ENCODE data around the gene PLPP7. TPM values are rescaled to one million over a fixed set of nuclear protein-coding genes. Genes with fewer than 3 reads are reported as not detected.
"Not testable (repeated sequence)": the region's sequence is repeated elsewhere in the genome, so short reads cannot be mapped to it uniquely, and the experiment has no call there.

Gene PLPP7
- total RNA-seq, 2 experiments from 2014 or later, result 0.14 to 0.30 TPM

DNA sequence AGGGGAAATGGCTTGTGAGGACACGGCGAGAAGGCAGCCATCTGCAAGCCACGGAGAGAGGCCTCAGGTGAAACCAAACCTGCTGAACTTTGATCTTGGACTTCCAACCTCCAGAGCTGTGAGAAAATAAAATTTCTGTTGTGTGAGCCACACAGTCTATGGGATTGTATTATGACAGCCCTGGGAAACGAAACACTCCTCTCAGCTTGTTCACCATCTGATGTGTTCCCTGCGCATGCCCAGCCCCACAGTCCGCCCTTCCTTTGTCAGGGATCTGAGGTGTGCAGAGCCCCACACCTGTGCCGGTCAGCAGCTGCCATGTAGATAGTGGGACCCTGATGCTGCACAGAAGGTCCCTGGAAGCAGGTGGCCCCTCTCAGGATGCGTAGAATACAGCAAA, 34.1 kb downstream of the PLPP7 start:
- POLR2A ChIA-PET, result no interaction called here
- DNase-seq (no peak), ATAC-seq (no peak)
- no peaks in the 10 kb centered on the region for H3K4me1 Mint-ChIP-seq
- no peak overlapping the region for H3K4me3 Mint-ChIP-seq
- H3K9me3 Mint-ChIP-seq (ENCODE audit: low read depth), result no peaks in the 10 kb centered on the region
- no peaks in the 10 kb centered on the region for H3K27me3 Mint-ChIP-seq
- intact Hi-C loops (cut with DNase I, micrococcal nuclease), result no loop called here
- no peaks in the 10 kb centered on the region for H3K36me3 Mint-ChIP-seq (ENCODE audit: low read depth)
- H3K27ac Mint-ChIP-seq, result no peak overlapping the region
- CTCF ChIA-PET, result interaction anchor here (0.6 to 1.8 kb wide), 3 partner anchors 8 to 66 kb away, joined by 3 to 10 read pairs (median 3); no protein-coding TSS in a partner anchor

DNA sequence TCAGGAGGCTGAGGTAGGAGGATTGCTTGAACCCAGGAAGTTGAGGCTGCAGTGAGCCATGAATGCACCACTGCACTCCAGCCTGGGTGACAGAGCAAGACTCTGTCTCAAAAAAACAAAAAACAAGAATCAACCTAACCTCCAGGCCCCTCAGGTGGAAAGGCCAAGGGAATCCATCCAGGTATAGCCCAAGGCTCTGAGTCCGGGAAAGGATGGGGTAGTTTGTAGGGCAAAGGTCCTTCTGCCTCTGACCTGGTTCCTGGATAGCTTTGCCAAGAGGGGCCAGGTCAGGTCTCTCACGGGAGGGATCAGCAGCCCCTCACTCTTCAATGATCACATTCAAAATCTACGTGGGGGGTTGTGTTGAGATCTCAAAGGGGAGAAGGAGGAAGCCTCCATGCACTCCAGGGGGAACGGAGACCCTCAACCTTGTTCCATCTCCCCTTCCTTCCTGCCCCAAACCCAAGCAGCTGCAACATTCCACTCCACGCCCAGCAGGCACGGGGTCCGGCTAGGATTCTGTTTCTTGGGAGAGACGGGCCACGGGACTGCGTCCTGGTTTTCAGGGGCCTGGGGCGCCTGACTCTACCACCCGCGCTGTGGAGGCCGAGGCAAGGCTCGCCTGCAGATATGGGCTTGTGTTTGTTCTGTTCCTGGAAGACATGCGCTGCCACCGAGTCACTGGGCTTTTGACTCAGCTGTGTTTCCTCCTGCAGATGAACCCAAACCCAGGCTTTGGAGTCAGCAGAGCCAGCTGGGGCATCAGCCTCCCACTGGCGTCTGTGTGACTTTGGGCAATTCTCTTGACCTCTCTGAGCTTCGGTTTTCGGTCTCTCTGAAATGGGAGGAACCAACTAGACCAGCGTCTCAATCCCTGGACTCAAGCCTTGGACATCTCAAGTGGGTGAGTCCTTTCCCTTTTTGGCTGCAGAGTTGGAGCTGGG, 35.5 kb downstream of the PLPP7 start:
- Mint-ChIP-seq H3K27ac (no peak overlapping the region), H3K36me3 (ENCODE audit: low read depth) (no peaks in the 10 kb centered on the region), H3K27me3 (no peaks in the 10 kb centered on the region), H3K9me3 (ENCODE audit: low read depth) (no peaks in the 10 kb centered on the region), H3K4me3 (no peak overlapping the region), H3K4me1 (no peaks in the 10 kb centered on the region)
- ATAC-seq (no peak), DNase-seq (no peak)
- intact Hi-C loops (cut with DNase I, micrococcal nuclease), result no loop called here
- CTCF ChIA-PET, result interaction anchor here (0.7 to 1.5 kb wide), 3 partner anchors 10 to 87 kb away, joined by 3 read pairs; no protein-coding TSS in a partner anchor
- POLR2A ChIA-PET, result no interaction called here

DNA sequence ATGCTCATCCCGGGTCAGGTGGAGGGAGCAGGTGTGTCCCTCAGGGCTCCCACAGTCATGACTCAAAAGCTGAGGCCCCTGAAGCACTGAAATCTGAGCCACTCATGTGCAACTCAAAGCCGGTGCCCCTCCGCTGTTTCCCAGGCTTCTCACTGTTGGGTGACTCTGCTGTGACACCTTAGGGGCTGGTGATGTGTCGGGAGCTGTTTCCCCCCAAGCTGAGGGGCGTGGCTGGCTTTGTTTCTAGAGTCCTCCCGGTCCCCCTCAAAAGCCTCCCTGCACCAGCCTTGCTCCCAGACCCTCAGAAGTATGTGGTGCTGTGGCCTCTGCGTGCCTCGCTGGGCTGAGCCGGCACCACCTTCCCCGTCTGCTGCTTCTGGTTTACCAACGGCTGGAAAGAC, 39.7 kb downstream of the PLPP7 start:
- POLR2A ChIA-PET, result no interaction called here
- CTCF ChIA-PET, result interaction anchor here (1.3 to 1.6 kb wide), 2 partner anchors 21 to 148 kb away, joined by 3 to 7 read pairs; no protein-coding TSS in a partner anchor
- intact Hi-C loops (cut with DNase I, micrococcal nuclease), result no loop called here
- ATAC-seq (no peak), DNase-seq (no peak)
- Mint-ChIP-seq H3K4me3 (no peak overlapping the region), H3K36me3 (ENCODE audit: low read depth) (no peaks in the 10 kb centered on the region), H3K27ac (no peak overlapping the region), H3K27me3 (no peaks in the 10 kb centered on the region), H3K4me1 (no peaks in the 10 kb centered on the region), H3K9me3 (ENCODE audit: low read depth) (no peaks in the 10 kb centered on the region)

DNA sequence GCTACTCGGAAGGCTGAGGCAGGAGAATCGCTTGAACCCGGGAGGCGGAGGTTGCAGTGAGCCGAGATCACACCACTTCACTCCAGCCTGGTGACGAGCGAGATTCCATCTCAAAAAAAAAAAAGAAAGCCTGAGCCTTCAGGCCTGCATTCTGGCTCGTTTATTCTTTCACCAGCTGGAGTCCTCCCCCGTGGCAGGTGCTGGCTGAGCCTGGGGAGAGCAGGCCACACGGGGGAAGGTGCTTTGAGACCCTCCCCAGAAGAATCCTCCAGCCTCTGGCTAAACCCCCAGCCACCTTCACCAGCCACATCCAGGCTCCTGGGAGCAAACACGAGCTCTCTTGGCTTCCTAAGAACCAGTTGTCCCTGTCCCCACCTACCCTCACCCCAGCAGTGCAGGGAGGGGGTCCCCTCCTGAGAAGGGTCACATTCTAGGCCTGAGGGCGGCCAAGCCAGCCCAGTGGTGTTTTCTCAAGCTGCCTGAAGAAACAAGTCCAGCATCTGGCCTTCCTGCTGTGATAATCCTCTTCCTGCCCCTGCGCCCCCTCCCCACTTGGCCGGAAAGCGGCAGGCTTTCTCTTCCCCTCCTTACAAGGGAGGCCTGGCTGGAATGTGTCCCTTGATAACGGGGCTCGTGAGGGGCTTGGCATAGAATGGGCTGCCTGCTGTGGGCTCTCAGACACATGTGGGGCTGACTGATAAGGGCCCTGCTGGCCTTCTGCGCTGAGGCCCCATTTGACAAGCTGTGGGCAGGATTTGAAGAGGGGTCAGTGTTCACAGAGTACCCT, 41.5 kb downstream of the PLPP7 start:
- no peaks in the 10 kb centered on the region for H3K27me3 Mint-ChIP-seq
- no peaks in the 10 kb centered on the region for H3K4me1 Mint-ChIP-seq
- ATAC-seq (no peak), DNase-seq (no peak)
- CTCF ChIA-PET, result no interaction called here
- no peak overlapping the region for H3K27ac Mint-ChIP-seq
- no peak overlapping the region for H3K4me3 Mint-ChIP-seq
- no peaks in the 10 kb centered on the region for H3K9me3 Mint-ChIP-seq (ENCODE audit: low read depth)
- POLR2A ChIA-PET, result no interaction called here
- H3K36me3 Mint-ChIP-seq (ENCODE audit: low read depth), result no peaks in the 10 kb centered on the region
- intact Hi-C loops (cut with DNase I, micrococcal nuclease), result loop anchor here in 1 of 2 experiments (10.0 kb wide), 1 partner anchor 96 kb away; no protein-coding TSS in a partner anchor

DNA sequence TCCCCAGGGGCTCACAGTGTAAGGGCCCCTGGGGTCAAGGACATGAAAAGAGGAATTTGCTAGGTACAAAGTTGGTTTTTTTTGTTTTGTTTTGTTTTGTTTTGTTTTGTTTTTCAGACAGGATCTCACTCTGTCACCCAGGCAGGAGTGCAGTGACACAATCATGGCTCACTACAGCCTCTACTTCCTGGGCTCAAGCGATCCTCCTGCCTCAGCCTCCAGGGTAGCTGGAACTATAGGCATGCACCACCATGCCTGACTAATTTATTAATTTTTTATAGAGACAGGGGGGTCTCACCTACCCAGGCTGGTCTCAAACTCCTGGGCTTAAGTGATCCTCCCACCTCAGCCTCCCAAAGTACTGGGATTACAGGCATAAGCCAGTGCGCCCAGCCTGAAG, 42.5 kb downstream of the PLPP7 start:
- POLR2A ChIA-PET; H3K27me3 Mint-ChIP-seq; H3K27ac Mint-ChIP-seq; H3K4me1 Mint-ChIP-seq; H3K4me3 Mint-ChIP-seq; ATAC-seq; H3K9me3 Mint-ChIP-seq (ENCODE audit: low read depth); DNase-seq; H3K36me3 Mint-ChIP-seq (ENCODE audit: low read depth): not testable (repeated sequence)
- intact Hi-C loops (cut with DNase I, micrococcal nuclease), result loop anchor here in 1 of 2 experiments (10.0 kb wide), 1 partner anchor 97 kb away; no protein-coding TSS in a partner anchor
- CTCF ChIA-PET, result interaction anchor here (0.6 kb wide), 1 partner anchor 8 kb away, joined by 3 read pairs; no protein-coding TSS in a partner anchor

DNA sequence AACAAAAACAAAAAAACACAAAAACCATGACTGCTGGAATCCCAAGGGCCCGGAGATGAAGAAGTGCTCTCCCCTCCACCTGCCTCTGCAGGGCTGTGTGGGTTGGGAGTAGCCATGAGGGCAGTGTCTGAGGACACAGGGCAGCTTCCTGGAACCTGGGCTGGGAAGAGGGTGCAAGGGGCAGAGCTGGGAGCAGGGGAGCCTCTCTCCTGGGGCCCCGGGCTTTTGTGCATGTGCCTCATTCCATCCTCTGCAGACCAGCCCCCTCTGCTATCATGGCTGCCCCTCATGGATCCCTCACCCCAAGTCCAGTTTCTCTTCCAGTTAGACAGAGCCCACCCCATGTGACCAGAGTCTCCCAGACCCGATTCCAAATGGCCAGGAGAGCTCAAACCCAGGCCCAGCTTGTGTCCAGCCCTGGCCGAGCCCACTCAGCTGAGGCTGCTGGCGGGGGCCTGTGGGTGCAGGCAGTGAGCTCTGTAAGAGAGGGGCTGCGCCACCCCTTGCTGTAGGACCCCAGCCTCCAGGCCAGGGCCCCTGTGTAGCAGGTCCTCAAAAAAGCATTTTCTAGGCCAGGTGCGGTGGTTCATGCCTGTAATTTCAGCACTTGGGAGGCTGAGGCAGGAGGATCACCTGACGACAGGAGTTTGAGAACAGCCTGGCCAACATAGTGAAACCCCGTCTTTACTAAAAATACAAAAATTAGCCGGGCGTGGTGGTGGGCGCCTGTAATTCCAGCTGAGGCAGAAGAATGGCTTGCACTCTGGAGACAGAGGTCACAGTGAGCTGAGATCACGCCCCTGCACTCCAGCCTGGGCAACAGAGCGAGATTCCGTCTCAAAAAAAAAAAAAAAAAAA, 44.5 kb downstream of the PLPP7 start:
- Mint-ChIP-seq H3K27ac (no peak overlapping the region), H3K27me3 (no peaks in the 10 kb centered on the region), H3K4me3 (no peak overlapping the region), H3K9me3 (ENCODE audit: low read depth) (no peaks in the 10 kb centered on the region), H3K4me1 (peaks cover 2% of the 10 kb centered on the region), H3K36me3 (ENCODE audit: low read depth) (no peaks in the 10 kb centered on the region)
- CTCF ChIA-PET, result interaction anchor here (0.6 to 6.4 kb wide), 3 partner anchors 82 to 155 kb away, joined by 3 to 150 read pairs (median 3); no protein-coding TSS in a partner anchor
- intact Hi-C loops (cut with DNase I, micrococcal nuclease), result loop anchor here in 1 of 2 experiments (10.0 kb wide), 1 partner anchor 99 kb away; no protein-coding TSS in a partner anchor
- ATAC-seq (no peak), DNase-seq (no peak)
- POLR2A ChIA-PET, result no interaction called here

DNA sequence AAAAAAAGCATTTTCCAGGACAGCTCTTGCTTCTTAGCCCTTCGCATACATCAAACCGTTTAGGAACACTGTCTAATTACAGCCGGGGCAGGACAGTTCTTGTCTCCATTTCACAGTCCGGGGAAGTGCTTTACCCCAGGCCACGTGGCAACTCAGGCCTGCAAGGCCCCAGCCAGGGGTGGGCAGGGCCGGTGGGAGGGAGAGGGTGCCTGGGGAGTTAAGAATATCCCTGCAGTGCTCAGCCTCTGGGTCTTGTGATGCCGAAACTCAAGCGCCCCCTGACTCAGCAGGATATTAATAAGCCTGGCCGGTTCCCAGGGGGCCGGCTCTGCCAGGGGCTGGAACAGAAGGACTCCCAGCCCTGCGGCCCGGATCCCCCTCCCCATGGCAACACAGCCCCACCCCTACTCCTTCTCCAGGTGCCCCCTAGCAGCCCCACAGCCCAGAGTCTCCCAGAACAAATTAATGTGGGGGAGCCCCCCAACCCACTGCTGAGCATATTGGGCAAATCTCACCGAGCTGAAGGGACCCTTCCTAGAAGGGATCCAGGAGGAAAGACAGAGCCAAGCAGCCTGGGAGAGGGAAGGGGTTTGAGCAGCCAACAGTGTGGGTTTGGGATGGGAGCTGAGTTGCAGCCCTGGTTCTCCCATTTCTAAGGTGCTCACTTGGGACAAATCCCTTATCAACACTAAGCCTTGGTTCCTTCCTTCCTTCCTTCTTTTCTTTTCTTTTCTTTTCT, 45.3 kb downstream of the PLPP7 start:
- intact Hi-C loops (cut with DNase I, micrococcal nuclease), result loop anchor here (5.0 to 10.0 kb wide), 2 partner anchors 97 to 100 kb away; no protein-coding TSS in a partner anchor
- no peak for ATAC-seq
- DNase-seq, result no peak
- ChIA-PET POLR2A (no interaction called here), CTCF (interaction anchor here (0.6 to 6.4 kb wide), 6 partner anchors 10 to 277 kb away, joined by 3 to 150 read pairs (median 3); no protein-coding TSS in a partner anchor)
- no peak overlapping the region for H3K27ac Mint-ChIP-seq
- H3K4me1 Mint-ChIP-seq, result peaks cover 2% of the 10 kb centered on the region
- H3K9me3 Mint-ChIP-seq (ENCODE audit: low read depth), result no peaks in the 10 kb centered on the region
- H3K27me3 Mint-ChIP-seq, result no peaks in the 10 kb centered on the region
- H3K36me3 Mint-ChIP-seq (ENCODE audit: low read depth), result no peaks in the 10 kb centered on the region
- no peak overlapping the region for H3K4me3 Mint-ChIP-seq

DNA sequence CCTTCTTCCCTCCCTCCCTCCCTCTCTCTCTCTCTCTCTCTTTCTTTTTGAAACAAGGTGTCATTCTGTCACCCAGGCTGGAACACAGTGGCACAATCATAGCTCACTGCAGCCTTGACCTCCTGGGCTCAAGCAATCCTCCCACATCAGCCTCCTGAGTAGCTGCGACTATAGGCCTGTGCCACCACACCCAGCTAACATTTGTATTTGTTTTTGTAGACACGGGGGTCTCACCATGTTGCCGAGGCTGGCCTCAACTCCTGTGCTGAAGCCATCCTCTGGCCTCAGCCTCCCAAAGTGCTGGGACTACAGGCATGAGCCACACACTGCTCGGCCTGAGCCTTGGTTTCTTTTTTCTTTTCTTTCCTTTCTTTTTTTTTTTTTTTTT, 45.8 kb downstream of the PLPP7 start:
- H3K27me3 Mint-ChIP-seq, result no peaks in the 10 kb centered on the region
- no peaks in the 10 kb centered on the region for H3K36me3 Mint-ChIP-seq (ENCODE audit: low read depth)
- DNase-seq (no peak), ATAC-seq (no peak)
- H3K27ac Mint-ChIP-seq, result no peak overlapping the region
- H3K4me1 Mint-ChIP-seq, result peaks cover 2% of the 10 kb centered on the region
- intact Hi-C loops (cut with DNase I, micrococcal nuclease), result loop anchor here (5.0 to 10.0 kb wide), 2 partner anchors 98 to 101 kb away; no protein-coding TSS in a partner anchor
- POLR2A ChIA-PET, result no interaction called here
- CTCF ChIA-PET, result interaction anchor here (0.6 to 6.4 kb wide), 6 partner anchors 10 to 278 kb away, joined by 3 to 150 read pairs (median 4); no protein-coding TSS in a partner anchor
- H3K9me3 Mint-ChIP-seq (ENCODE audit: low read depth), result no peaks in the 10 kb centered on the region
- no peak overlapping the region for H3K4me3 Mint-ChIP-seq

DNA sequence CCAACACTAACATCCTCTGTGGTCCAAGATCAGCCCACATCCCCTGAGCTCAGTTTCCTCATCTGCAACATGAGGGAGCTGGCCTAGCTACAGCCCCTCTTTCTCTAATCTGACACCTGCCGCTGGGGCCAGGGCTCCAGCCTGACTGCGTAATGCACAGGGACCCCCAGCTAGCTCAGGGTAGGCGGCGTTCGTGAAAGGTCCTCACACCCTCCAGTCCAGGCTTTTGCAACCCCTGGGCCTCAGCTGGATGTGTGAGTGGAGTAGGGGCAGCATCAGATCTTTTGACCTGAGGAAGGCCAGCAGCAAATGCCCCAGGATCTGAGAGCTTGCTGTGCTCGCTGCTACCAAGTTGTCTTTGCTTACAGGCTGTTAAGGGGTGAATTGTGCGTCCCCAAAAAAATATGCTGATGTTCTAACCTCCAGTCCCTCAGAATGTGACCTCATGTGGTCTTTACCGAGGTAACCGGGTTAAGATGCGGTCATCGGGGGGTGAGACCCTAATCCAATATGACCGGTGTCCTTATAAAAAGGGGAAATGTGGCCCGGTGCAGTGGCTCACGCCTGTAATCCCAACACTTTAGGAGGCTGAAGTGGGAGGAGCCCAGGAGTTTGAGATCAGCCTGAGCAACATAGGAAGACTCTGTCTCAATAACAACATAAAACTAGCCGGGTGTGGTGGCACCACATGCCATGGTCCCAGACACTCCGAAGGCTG, 47.8 kb downstream of the PLPP7 start:
- H3K9me3 Mint-ChIP-seq (ENCODE audit: low read depth), result no peaks in the 10 kb centered on the region
- H3K4me3 Mint-ChIP-seq, result no peak overlapping the region
- ATAC-seq (no peak), DNase-seq (no peak)
- peaks cover 2% of the 10 kb centered on the region for H3K27me3 Mint-ChIP-seq
- intact Hi-C loops (cut with DNase I, micrococcal nuclease), result loop anchor here (5.0 to 10.0 kb wide), 2 partner anchors 100 to 102 kb away; no protein-coding TSS in a partner anchor
- peaks cover 2% of the 10 kb centered on the region for H3K4me1 Mint-ChIP-seq
- no peaks in the 10 kb centered on the region for H3K36me3 Mint-ChIP-seq (ENCODE audit: low read depth)
- ChIA-PET CTCF (interaction anchor here (0.6 to 6.4 kb wide), 20 partner anchors 10 to 785 kb away, joined by 3 to 150 read pairs (median 8); partner anchors contain the start of gene PLPP7), POLR2A (interaction anchor here (0.6 to 0.8 kb wide), 2 partner anchors 10 to 1196 kb away, joined by 3 to 4 read pairs; no protein-coding TSS in a partner anchor)
- no peak overlapping the region for H3K27ac Mint-ChIP-seq

Measured in activated CD4-positive, alpha-beta T cell treated with anti-CD3 and anti-CD28 coated beads for 36 hours (primary cell).